Neutrophil (primary cell): ENCODE data around the gene RHEBL1.

ENCODE experiments used
- H3K27ac ChIP-seq: fragments of 200-600 bp; sonication (generic); 2 replicates; pipeline ENCODE4 v1.5.1; 2016; ENCODE audit warnings: mild to moderate bottlenecking, moderate library complexity
- H3K27me3 ChIP-seq: fragments of 200-600 bp; sonication (generic); 2 replicates; pipeline ENCODE4 v1.6.0; 2016; ENCODE audit warnings: mild to moderate bottlenecking
- H3K36me3 ChIP-seq: fragments of 200-600 bp; sonication (generic); 2 replicates; pipeline ENCODE4 v1.5.1; 2017
- H3K4me1 ChIP-seq, 2 experiments: fragments of 200-600 bp in 1 of 2; sonication (generic) in 1 of 2; 1 replicate in 1 of 2; 2 replicates in 1 of 2; pipeline versions ENCODE4 v1.5.1 to v1.6.1; 2013 to 2016; ENCODE audit warnings: low read depth in 1 of 2, low read length in 1 of 2, mild to moderate bottlenecking in 1 of 2, moderate library complexity in 1 of 2; ENCODE audit not compliant: control insufficient read depth in 1 of 2, insufficient read depth in 1 of 2
- H3K4me3 ChIP-seq, 2 experiments: fragments of 200-600 bp in 1 of 2; sonication (generic) in 1 of 2; 1 replicate in 1 of 2; 2 replicates in 1 of 2; pipeline ENCODE4 v1.5.1; 2013 to 2016; ENCODE audit warnings: low read depth in 1 of 2, low read length in 1 of 2, mild to moderate bottlenecking in 1 of 2, moderate library complexity in 1 of 2
- H3K9me3 ChIP-seq: fragments of 200-600 bp; sonication (generic); 2 replicates; pipeline ENCODE4 v1.5.1; 2016
- CTCF ChIP-seq: fragments of 200-600 bp; sonication (generic); IDR thresholded peaks from 2 replicates; pipeline ENCODE4 v1.5.1; 2016; ENCODE audit warnings: antibody characterized with exemption

RHEBL1 gene

GRCh38 chr12:49055978-49056754, 13.6 kb downstream of the RHEBL1 start:
- peak; percentile 15 for TF ChIP-seq CTCF
- Histone ChIP-seq H3K27ac (peak overlapping the region; percentile 97), H3K36me3 (peaks cover 41% of the 10 kb centered on the region), H3K4me3 (peak overlapping the region; percentile 90 to 96), H3K4me1 (peaks cover 44 to 54% of the 10 kb centered on the region in 2 experiments), H3K9me3 (no peaks in the 10 kb centered on the region), H3K27me3 (no peaks in the 10 kb centered on the region)

GRCh38 chr12:49055092-49055491, 14.7 kb downstream of the RHEBL1 start:
- Histone ChIP-seq H3K27me3 (no peaks in the 10 kb centered on the region), H3K27ac (peak overlapping the region; percentile 97), H3K4me1 (peaks cover 40 to 48% of the 10 kb centered on the region in 2 experiments), H3K36me3 (peaks cover 52% of the 10 kb centered on the region), H3K9me3 (no peaks in the 10 kb centered on the region), H3K4me3 (peak overlapping the region in 1 of 2 experiments; percentile 90)
- TF ChIP-seq CTCF, result no peak

- Histone ChIP-seq H3K36me3 (peaks cover 57% of the 10 kb centered on the region), H3K4me3 (no peak overlapping the region), H3K27ac (peak overlapping the region; percentile 97), H3K4me1 (peaks cover 40 to 48% of the 10 kb centered on the region in 2 experiments), H3K9me3 (no peaks in the 10 kb centered on the region), H3K27me3 (no peaks in the 10 kb centered on the region)
- TF ChIP-seq CTCF, result no peak
Observed at GRCh38 chr12:49054524-49054923, 15.3 kb downstream of the RHEBL1 start.

GRCh38 chr12:49054096-49054495, 15.7 kb downstream of the RHEBL1 start:
- Histone ChIP-seq H3K27ac (no peak overlapping the region), H3K4me1 (peaks cover 40 to 45% of the 10 kb centered on the region in 2 experiments)

GRCh38 chr12:49052451-49053208, 17.1 kb downstream of the RHEBL1 start:
- Histone ChIP-seq H3K9me3 (no peaks in the 10 kb centered on the region), H3K27ac (no peak overlapping the region), H3K4me1 (peaks cover 27 to 31% of the 10 kb centered on the region in 2 experiments), H3K27me3 (no peaks in the 10 kb centered on the region), H3K36me3 (peaks cover 76% of the 10 kb centered on the region), H3K4me3 (no peak overlapping the region)
- no peak for TF ChIP-seq CTCF

More at GRCh38 chr12:49054096-49054495, 15.7 kb downstream of the RHEBL1 start:
- no peak overlapping the region for H3K4me3 ChIP-seq
- no peaks in the 10 kb centered on the region for H3K9me3 ChIP-seq
- TF ChIP-seq CTCF, result no peak
- peaks cover 62% of the 10 kb centered on the region for H3K36me3 ChIP-seq
- H3K27me3 ChIP-seq, result no peaks in the 10 kb centered on the region
